K562 (cell line): ENCODE measurements around the gene KDF1. TPM values are rescaled to one million over a fixed set of nuclear protein-coding genes. Genes with fewer than 3 reads are reported as not detected.

ENCODE experiments used
- E2F4 ChIP-seq: sonication (generic); formaldehyde crosslinking; IDR thresholded peaks from 2 replicates; pipeline ENCODE4 v1.8.0; 2022; ENCODE audit warnings: mild to moderate bottlenecking, low read depth, missing genetic modification reagents
- MGA ChIP-seq: fragments of 450-650 bp; IDR thresholded peaks from 2 replicates; pipeline ENCODE4 v1.6.1; 2016; ENCODE audit warnings: mild to moderate bottlenecking, moderate library complexity
- TFE3 ChIP-seq: fragments of 450-650 bp; formaldehyde crosslinking; IDR thresholded peaks from 2 replicates; pipeline ENCODE4 v1.4.0; 2020; ENCODE audit warnings: mild to moderate bottlenecking, mixed read lengths
- ZBTB49 ChIP-seq: sonication (generic); formaldehyde crosslinking; IDR thresholded peaks from 2 replicates; pipeline ENCODE4 v1.8.0; 2022; ENCODE audit warnings: missing genetic modification reagents, mild to moderate bottlenecking, borderline replicate concordance
- ZNF280B ChIP-seq: fragments of 250-450 bp; sonication (Bioruptor Pico); IDR thresholded peaks from 2 replicates; pipeline ENCODE4 v1.5.1; 2021; ENCODE audit warnings: mild to moderate bottlenecking
- ZNF57 ChIP-seq: fragments of 450-650 bp; formaldehyde crosslinking; IDR thresholded peaks from 2 replicates; pipeline ENCODE4 v1.4.0; 2020; ENCODE audit warnings: mild to moderate bottlenecking, moderate library complexity
- polyA plus RNA-seq, 8 experiments: library from polyadenylated mRNA; depleted of rRNA in 4 of 8; stranded (reverse) in 5 of 8; unstranded in 3 of 8; fragments of >200 nt; fragmentation: Nextera tagmentation in 2 of 8; fragmentation: Illumina TruSeq in 1 of 8; extraction: Ambion mirVana in 2 of 8; extraction: Trizol in 1 of 8; gene quantifications; 2 replicates each; pipeline versions ENCODE4 v1.2.1 to v1.2.3, GENCODE V29; 2011 to 2014; ENCODE audit warnings: inconsistent platforms in 1 of 8, missing spikeins in 1 of 8
- total RNA-seq, 7 experiments: library from RNA; depleted of rRNA in 6 of 7; stranded (reverse); fragments of >200 nt in 6 of 7; fragmentation: Illumina TruSeq in 2 of 7; extraction: Trizol in 2 of 7; gene quantifications; 2 replicates each; pipeline versions ENCODE4 v1.2.1 to v1.2.3, GENCODE V29; 2011 to 2021; ENCODE audit warnings: low replicate concordance in 1 of 7

The KDF1 gene
- total and polyA plus RNA-seq, 9 of the 15 experiments (the other 6 are each of a cell fraction or from before 2014, with no cell fraction given), result 0.38 to 1.9 (median 0.83) TPM

GRCh38 chr1:26921540-26922430 lies 38.5 kb downstream of the KDF1 start, which contains the start of gene NUDC (continued):
- TF ChIP-seq ZBTB49 (CRISPR knock-in tag), result no peak
- no peak for TF ChIP-seq TFE3 (CRISPR knock-in tag)
- TF ChIP-seq MGA, result peak; percentile 96
- TF ChIP-seq ZNF280B (CRISPR knock-in tag), result no peak
- no peak for TF ChIP-seq ZNF57
- peak; percentile 90 for TF ChIP-seq E2F4 (CRISPR knock-in tag)
